ENCODE measurements around the gene SKA1.

DNA sequence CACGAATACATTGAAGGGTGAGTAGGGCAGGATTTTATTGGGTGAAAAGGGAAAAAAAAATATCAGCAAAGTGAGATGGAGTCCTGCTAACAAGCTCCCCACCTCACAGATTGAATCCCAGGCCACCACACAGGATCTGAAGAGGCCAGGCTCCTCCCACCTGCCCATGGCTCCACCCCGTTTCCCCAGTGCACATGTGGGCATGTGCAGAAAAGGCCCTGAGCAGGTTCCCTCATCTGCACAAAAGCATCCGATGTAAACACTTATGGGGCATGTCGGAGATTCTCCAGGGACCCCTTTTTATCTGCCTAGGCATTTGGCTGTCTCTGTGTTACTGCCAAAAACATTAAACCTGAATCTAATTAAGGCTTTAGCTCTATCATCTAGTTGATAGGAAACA, 35.2 kb downstream of the SKA1 start:
- TF ChIP-seq, protein P1, sequence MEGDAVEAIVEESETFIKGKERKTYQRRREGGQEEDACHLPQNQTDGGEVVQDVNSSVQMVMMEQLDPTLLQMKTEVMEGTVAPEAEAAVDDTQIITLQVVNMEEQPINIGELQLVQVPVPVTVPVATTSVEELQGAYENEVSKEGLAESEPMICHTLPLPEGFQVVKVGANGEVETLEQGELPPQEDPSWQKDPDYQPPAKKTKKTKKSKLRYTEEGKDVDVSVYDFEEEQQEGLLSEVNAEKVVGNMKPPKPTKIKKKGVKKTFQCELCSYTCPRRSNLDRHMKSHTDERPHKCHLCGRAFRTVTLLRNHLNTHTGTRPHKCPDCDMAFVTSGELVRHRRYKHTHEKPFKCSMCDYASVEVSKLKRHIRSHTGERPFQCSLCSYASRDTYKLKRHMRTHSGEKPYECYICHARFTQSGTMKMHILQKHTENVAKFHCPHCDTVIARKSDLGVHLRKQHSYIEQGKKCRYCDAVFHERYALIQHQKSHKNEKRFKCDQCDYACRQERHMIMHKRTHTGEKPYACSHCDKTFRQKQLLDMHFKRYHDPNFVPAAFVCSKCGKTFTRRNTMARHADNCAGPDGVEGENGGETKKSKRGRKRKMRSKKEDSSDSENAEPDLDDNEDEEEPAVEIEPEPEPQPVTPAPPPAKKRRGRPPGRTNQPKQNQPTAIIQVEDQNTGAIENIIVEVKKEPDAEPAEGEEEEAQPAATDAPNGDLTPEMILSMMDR (IDR thresholded peaks at IDR 0.05; ENCODE audit: insufficient read depth, low read length): no peak
- no peak for TF ChIP-seq POLR2AphosphoS5 (IDR thresholded peaks at IDR 0.05; ENCODE audit: low read depth)

All from HL-60 (cell line).